ENCODE measurements around the gene KDELR3. TPM values are rescaled to one million over a fixed set of nuclear protein-coding genes. Genes with fewer than 3 reads are reported as not detected.

KDELR3 gene
- total and polyA plus RNA-seq, 10 of the 15 experiments (the other 5 are each of a cell fraction or from before 2014, with no cell fraction given), result 0.15 to 0.98 (median 0.25) TPM; not detected in 1

GRCh38 chr22:38503021-38503420, 35.1 kb downstream of the KDELR3 start (continued):
- TF ChIP-seq GABPA (IDR thresholded peaks at IDR 0.05; ENCODE audit: low read depth), result no peak

GRCh38 chr22:38504731-38505540, 37.0 kb downstream of the KDELR3 start:
- ATAC-seq, result peak; percentile 61
- peaks cover 7% of the 10 kb centered on the region; the same call in 1 of the 2 replicates for H4K20me1 ChIP-seq (ENCODE audit: control insufficient read depth, insufficient read depth)
- peak overlapping the region; percentile 86 for H3K27ac ChIP-seq (ENCODE audit: control insufficient read depth, insufficient read depth)
- peak; percentile 57 for FAIRE-seq
- DNase-seq (ENCODE audit: low read depth, low spot score), result no peak
- peaks cover 0 to 30% of the 10 kb centered on the region in 2 experiments for H3K36me3 ChIP-seq (ENCODE audit: control insufficient read depth in 2 of 2, insufficient read depth in 2 of 2, low read length in 1 of 2)
- SMC1A ChIA-PET (ENCODE audit: uncharacterized antibody, unreplicated experiment), result no interaction called here
- H3K4me3 ChIP-seq, result peak overlapping the region; percentile 96
- no peaks in the 10 kb centered on the region; the same call in none of the 2 replicates for H3K4me1 ChIP-seq (ENCODE audit: control insufficient read depth, insufficient read depth, low read length)
- RAD21 ChIA-PET (ENCODE audit: unreplicated experiment), result no interaction called here
- H2AFZ ChIP-seq (ENCODE audit: control insufficient read depth, low read depth, low read length), result no peak overlapping the region
- WGBS (ENCODE audit: insufficient coverage, insufficient replicate concordance, low lambda C conversion rate, missing lambda C conversion rate), result under 1% methylated on average over 35 of the region's 35 CpGs
- H3K79me2 ChIP-seq (ENCODE audit: control insufficient read depth, insufficient read depth, low read length), result peaks cover 58% of the 10 kb centered on the region
- intact Hi-C loops (cut with micrococcal nuclease; ENCODE audit: unreplicated experiment) (loop anchor here (2.0 to 10.0 kb wide), 2 partner anchors 66 to 200 kb away; partner anchors contain the start of genes DMC1, GTPBP1 and JOSD1), in situ Hi-C loops (cut with MboI) (no loop called here)
- peak overlapping the region; percentile 88 for H3K4me2 ChIP-seq (ENCODE audit: control insufficient read depth, insufficient read depth)
- no peaks in the 10 kb centered on the region for H3K27me3 ChIP-seq (replicated peaks in 1 of 2; ENCODE audit: control insufficient read depth in 2 of 2, insufficient read depth in 2 of 2, low read length in 1 of 2)
- BruUV-seq (replicated peaks), result no TSS peak
- POLR2A ChIA-PET, result no interaction called here
- CTCF ChIA-PET, result no interaction called here
- H3K9me3 ChIP-seq (replicated peaks; ENCODE audit: control insufficient read depth, insufficient read depth, low read length), result no peaks in the 10 kb centered on the region
- H3K9ac ChIP-seq (ENCODE audit: control insufficient read depth, insufficient read depth, low read length), result peak overlapping the region; percentile 100
- no peak for TF ChIP-seq ETV6 (conservative IDR thresholded peaks at IDR 0.05 in 1 of 2, IDR thresholded peaks at IDR 0.05 in 1 of 2; ENCODE audit: borderline replicate concordance in 1 of 2, low read depth in 1 of 2)
- TF ChIP-seq CHD1 (IDR thresholded peaks at IDR 0.05; ENCODE audit: low read depth, low read length), result no peak
- no peak for TF ChIP-seq MYC (IDR thresholded peaks at IDR 0.05; ENCODE audit: insufficient read depth, insufficient read length, insufficient replicate concordance, low read length, severe bottlenecking)
- TF ChIP-seq SREBF1 (IDR thresholded peaks at IDR 0.05; ENCODE audit: low read length), result 0 out of 2 replicates have a peak, but pooled peaks have one; percentile 32
- TF ChIP-seq SPI1 (IDR thresholded peaks at IDR 0.05; ENCODE audit: borderline replicate concordance, insufficient read depth, low read depth, low read length), result no peak
- TF ChIP-seq RUNX3 (IDR thresholded peaks at IDR 0.05; ENCODE audit: low read length), result 0 out of 2 replicates have a peak, but pooled peaks have one; percentile 11
- TF ChIP-seq MLLT1 (IDR thresholded peaks at IDR 0.05), result no peak; the same call in none of the 2 replicates
- no peak for TF ChIP-seq ZBED1 (IDR thresholded peaks at IDR 0.05; ENCODE audit: borderline replicate concordance)
- TF ChIP-seq E4F1 (IDR thresholded peaks at IDR 0.05; ENCODE audit: borderline replicate concordance, partially characterized antibody), result no peak
- no peak for TF ChIP-seq ZBTB11 (CRISPR knock-in tag; IDR thresholded peaks at IDR 0.05)
- TF ChIP-seq SIX5 (IDR thresholded peaks at IDR 0.05; ENCODE audit: low read depth, low read length, severe bottlenecking), result no peak
- peak; percentile 52; the same call in 1 of the 2 replicates for TF ChIP-seq PML (IDR thresholded peaks at IDR 0.05; ENCODE audit: low read length)
- peak; percentile 94 for TF ChIP-seq HDGF (IDR thresholded peaks at IDR 0.05)
